Pons (tissue), 1 donor: ENCODE results near the gene HYAL3.
"Not testable (repeated sequence)": the region's sequence is repeated elsewhere in the genome, so short reads cannot be mapped to it uniquely, and the experiment has no call there.

Experiments
- DNase-seq: peaks from one replicate; pipeline ENCODE4 v3.0.0-alpha.2; 2016; ENCODE audit warnings: low spot score

Gene HYAL3

GRCh38 chr3:50269977-50270413 lies 29.2 kb downstream of the HYAL3 start:
- DNase-seq: no peak

GRCh38 chr3:50269460-50269859 lies 29.7 kb downstream of the HYAL3 start:
- DNase-seq: no peak

GRCh38 chr3:50268703-50269451 lies 30.3 kb downstream of the HYAL3 start, which contains the start of gene SEMA3B:
Gene SEMA3B (plus strand): TSS chr3:50269147. CDS start chr3:50269241, 94 bp downstream.
- peak; percentile 78 for DNase-seq

- DNase-seq: no peak
These were observed 30.9 kb downstream of the HYAL3 start for GRCh38 chr3:50268276-50268675.

- DNase-seq: no peak
These were observed 31.8 kb downstream of the HYAL3 start for GRCh38 chr3:50267280-50267913.

GRCh38 chr3:50266836-50267235 lies 32.4 kb downstream of the HYAL3 start:
- no peak for DNase-seq

GRCh38 chr3:50266017-50266416 lies 33.2 kb downstream of the HYAL3 start:
- no peak for DNase-seq

GRCh38 chr3:50265571-50265970 lies 33.6 kb downstream of the HYAL3 start:
- DNase-seq: no peak

GRCh38 chr3:50264964-50265485 lies 34.2 kb downstream of the HYAL3 start:
- no peak for DNase-seq

- DNase-seq: peak; percentile 89
These were observed 34.7 kb downstream of the HYAL3 start for GRCh38 chr3:50264383-50264963.

GRCh38 chr3:50263478-50264382 lies 35.5 kb downstream of the HYAL3 start:
- DNase-seq: no peak

- DNase-seq: no peak
These were observed 36.4 kb downstream of the HYAL3 start for GRCh38 chr3:50262778-50263177.

- not testable (repeated sequence) for DNase-seq
These were observed 37.0 kb downstream of the HYAL3 start for GRCh38 chr3:50262200-50262599.

- no peak for DNase-seq
These were observed 37.7 kb downstream of the HYAL3 start for GRCh38 chr3:50261505-50261904.

- DNase-seq: no peak
These were observed 38.2 kb downstream of the HYAL3 start for GRCh38 chr3:50260942-50261441.

- peak; percentile 94 for DNase-seq
These were observed 38.9 kb downstream of the HYAL3 start for GRCh38 chr3:50260027-50260941.

GRCh38 chr3:50259432-50260026 lies 39.7 kb downstream of the HYAL3 start:
- DNase-seq: no peak

- DNase-seq: no peak
These were observed 40.2 kb downstream of the HYAL3 start for GRCh38 chr3:50258979-50259378.

- DNase-seq: no peak
These were observed 41.0 kb downstream of the HYAL3 start for GRCh38 chr3:50258029-50258680.
